ENCODE measurements around the gene COLEC12.

DNA sequence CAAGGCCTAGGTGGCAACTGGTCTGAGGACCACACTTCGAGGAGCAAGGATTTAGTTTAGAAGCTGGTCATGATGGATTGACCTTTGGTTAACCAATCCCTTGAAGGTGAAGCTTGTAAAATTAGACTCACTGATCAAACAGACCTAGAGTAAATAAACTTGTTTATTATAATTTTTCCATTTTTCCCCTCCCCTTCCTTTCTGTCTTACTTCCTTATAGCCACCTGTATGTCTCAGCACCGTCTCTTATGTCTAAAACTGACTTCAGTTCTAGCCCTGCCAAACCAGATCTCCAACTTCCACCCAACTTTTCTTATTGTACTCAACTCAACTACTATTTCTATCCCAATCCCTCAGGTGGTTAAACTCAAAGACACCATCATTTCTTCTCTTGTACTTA, 139.8 kb downstream of the COLEC12 start:
- TF ChIP-seq MYC (IDR thresholded peaks at IDR 0.05; ENCODE audit: insufficient read depth, insufficient read length, insufficient replicate concordance, low read length, severe bottlenecking) = no peak
- no peak for TF ChIP-seq YY1 (IDR thresholded peaks at IDR 0.05; ENCODE audit: low read depth, low read length)
- TF ChIP-seq EZH2 (IDR thresholded peaks at IDR 0.05; ENCODE audit: borderline replicate concordance, control insufficient read depth, low read depth, low read length) = no peak
- no peak for TF ChIP-seq POLR2A (IDR thresholded peaks at IDR 0.05; ENCODE audit: low read depth, low read length)
- TF ChIP-seq, protein P1, sequence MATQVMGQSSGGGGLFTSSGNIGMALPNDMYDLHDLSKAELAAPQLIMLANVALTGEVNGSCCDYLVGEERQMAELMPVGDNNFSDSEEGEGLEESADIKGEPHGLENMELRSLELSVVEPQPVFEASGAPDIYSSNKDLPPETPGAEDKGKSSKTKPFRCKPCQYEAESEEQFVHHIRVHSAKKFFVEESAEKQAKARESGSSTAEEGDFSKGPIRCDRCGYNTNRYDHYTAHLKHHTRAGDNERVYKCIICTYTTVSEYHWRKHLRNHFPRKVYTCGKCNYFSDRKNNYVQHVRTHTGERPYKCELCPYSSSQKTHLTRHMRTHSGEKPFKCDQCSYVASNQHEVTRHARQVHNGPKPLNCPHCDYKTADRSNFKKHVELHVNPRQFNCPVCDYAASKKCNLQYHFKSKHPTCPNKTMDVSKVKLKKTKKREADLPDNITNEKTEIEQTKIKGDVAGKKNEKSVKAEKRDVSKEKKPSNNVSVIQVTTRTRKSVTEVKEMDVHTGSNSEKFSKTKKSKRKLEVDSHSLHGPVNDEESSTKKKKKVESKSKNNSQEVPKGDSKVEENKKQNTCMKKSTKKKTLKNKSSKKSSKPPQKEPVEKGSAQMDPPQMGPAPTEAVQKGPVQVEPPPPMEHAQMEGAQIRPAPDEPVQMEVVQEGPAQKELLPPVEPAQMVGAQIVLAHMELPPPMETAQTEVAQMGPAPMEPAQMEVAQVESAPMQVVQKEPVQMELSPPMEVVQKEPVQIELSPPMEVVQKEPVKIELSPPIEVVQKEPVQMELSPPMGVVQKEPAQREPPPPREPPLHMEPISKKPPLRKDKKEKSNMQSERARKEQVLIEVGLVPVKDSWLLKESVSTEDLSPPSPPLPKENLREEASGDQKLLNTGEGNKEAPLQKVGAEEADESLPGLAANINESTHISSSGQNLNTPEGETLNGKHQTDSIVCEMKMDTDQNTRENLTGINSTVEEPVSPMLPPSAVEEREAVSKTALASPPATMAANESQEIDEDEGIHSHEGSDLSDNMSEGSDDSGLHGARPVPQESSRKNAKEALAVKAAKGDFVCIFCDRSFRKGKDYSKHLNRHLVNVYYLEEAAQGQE (IDR thresholded peaks at IDR 0.05; ENCODE audit: low read depth, low read length) = no peak
- TF ChIP-seq RAD21 (IDR thresholded peaks at IDR 0.05; ENCODE audit: insufficient read depth, low read depth, low read length) = no peak
- TF ChIP-seq POLR2AphosphoS5 (IDR thresholded peaks at IDR 0.05; ENCODE audit: low read length) = no peak
- no peak for TF ChIP-seq NFXL1 (IDR thresholded peaks at IDR 0.05; ENCODE audit: borderline replicate concordance)
- TF ChIP-seq FOXM1 (IDR thresholded peaks at IDR 0.05; ENCODE audit: low read depth, low read length) = no peak
- no peak for TF ChIP-seq TCF3 (IDR thresholded peaks at IDR 0.05; ENCODE audit: borderline replicate concordance, insufficient read depth, low read depth, low read length)
- TF ChIP-seq PAX8 (IDR thresholded peaks at IDR 0.05) = no peak

Data from GM12878 (cell line).